ENCODE measurements around the gene TMED8.
"Not testable (repeated sequence)": the region's sequence is repeated elsewhere in the genome, so short reads cannot be mapped to it uniquely, and the experiment has no call there.

The TMED8 gene

DNA sequence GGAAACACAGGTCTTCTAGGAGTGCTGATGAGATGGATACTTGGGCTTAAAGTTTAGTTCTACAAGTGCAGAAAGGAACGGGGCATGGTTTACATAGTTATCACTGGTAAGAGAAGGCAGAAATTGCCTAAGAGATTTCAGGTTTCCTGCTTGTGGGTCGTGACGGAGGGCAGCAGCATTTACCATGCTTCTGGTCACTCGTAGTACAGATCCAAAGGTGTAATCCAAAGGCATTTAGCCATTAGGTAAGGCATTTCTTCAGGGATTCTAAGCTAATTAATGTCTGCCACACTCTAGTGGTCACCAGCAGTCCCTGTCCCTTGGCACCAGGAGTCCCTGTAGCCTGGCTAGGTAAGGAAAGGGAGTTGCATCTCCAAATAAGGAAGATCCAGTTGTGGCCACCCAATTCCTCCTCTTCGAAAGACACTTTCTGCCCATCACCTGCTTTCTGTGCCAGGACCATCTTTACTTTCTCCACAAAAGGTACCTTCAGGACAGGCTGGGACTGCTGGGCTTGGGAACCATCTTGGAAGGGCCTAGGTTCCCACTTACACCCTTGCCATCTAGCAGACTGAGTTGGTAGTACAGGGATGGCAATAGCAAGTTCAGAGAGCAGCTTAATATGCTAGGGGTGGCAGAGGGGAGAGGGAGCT is 54.5 kb downstream of the TMED8 start:
- H3K4me3 ChIP-seq (ENCODE audit: low read depth, low read length) = no peak overlapping the region
- no peak overlapping the region for H3K23ac ChIP-seq (ENCODE audit: low read length)
- no CpG with 5 or more reads among the region's 5 CpGs for WGBS (ENCODE audit: extremely low coverage, insufficient coverage, insufficient read length)
- H3K14ac ChIP-seq (ENCODE audit: low read length) = no peak overlapping the region
- peaks cover 5% of the 10 kb centered on the region for H3K79me2 ChIP-seq (ENCODE audit: control insufficient read depth, insufficient read depth, low read length, poor library complexity)
- H3K9ac ChIP-seq (ENCODE audit: low read length) = no peak overlapping the region
- H2BK12ac ChIP-seq (ENCODE audit: low read length) = peak overlapping the region; percentile 58
- peak overlapping the region; percentile 41 for H3K18ac ChIP-seq (ENCODE audit: low read length)
- H4K8ac ChIP-seq (ENCODE audit: low read depth, low read length) = peak overlapping the region; percentile 17
- H3K4me2 ChIP-seq (ENCODE audit: low read length) = peak overlapping the region; percentile 14
- peak overlapping the region; percentile 22 for H3K27ac ChIP-seq (ENCODE audit: low read depth, low read length)
- H2AFZ ChIP-seq (ENCODE audit: insufficient read depth, low read length, poor library complexity) = no peak overlapping the region
- H4K91ac ChIP-seq (ENCODE audit: low read depth, low read length) = no peak overlapping the region
- H2BK5ac ChIP-seq (ENCODE audit: low read depth, low read length, poor library complexity) = no peak overlapping the region
- no peak for DNase-seq
- H2BK120ac ChIP-seq (ENCODE audit: insufficient read depth, low read length, poor library complexity) = no peak overlapping the region
- no peaks in the 10 kb centered on the region for H3K9me3 ChIP-seq (ENCODE audit: insufficient read depth, low read depth, low read length)
- peaks cover 8% of the 10 kb centered on the region for H3K79me1 ChIP-seq (ENCODE audit: low read length)
- H3K36me3 ChIP-seq (ENCODE audit: control insufficient read depth in 1 of 2, insufficient read depth in 2 of 2, low read length in 2 of 2) = no peaks in the 10 kb centered on the region
- no peak overlapping the region for H3K4ac ChIP-seq (ENCODE audit: low read depth, low read length)
- H2AK5ac ChIP-seq (ENCODE audit: low read length) = peak overlapping the region; percentile 59
- H4K12ac ChIP-seq (ENCODE audit: low read depth, low read length) = peak overlapping the region; percentile 54
- H3K4me1 ChIP-seq (ENCODE audit: control insufficient read depth in 1 of 2, insufficient read depth in 2 of 2, low read length in 2 of 2) = peaks cover 3 to 17% of the 10 kb centered on the region in 2 experiments
- H3K27me3 ChIP-seq (ENCODE audit: insufficient read depth, low read length) = no peaks in the 10 kb centered on the region

DNA sequence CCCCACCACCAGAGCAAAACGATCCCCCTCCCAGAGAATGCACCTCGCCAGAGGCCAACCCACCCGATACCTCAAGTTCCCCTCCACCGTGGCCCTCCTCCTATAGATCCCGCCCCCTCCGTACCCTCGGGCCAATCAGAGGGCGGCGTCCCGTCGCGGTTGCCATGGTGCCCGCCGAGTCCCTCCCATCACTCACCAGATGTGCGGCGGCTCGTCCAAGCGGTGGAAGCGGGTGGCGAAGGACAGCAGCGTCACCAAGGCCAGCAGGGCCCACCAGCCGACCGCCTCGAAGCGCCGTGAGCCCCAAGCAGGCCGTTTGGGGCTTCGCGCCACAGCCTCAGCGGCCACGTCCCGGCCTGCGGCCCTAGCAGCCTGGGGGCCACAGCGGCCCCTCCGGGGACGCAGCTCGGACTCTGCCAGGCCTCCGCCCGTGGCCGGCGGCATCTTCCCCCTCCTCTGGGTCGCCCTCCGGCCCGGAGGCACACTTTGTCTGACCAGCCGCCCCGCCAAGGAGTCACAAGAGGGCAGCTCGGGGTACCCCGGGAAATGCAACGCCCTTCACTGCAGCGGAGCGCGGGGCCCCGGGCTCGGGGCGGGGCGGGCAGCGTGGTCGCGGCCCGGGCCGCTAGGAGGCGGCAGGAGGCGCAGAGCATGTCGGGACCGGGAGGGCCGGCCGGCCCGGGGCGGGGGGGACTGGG is 56.5 kb downstream of the TMED8 start, which contains the start of gene POMT2:
Gene POMT2 (minus strand): TSS at position 646 of the 698 bp plus-strand sequence. CDS start 202 bp downstream, at position 444.
- Histone ChIP-seq H3K9me3 (ENCODE audit: insufficient read depth, low read depth, low read length) (no peaks in the 10 kb centered on the region), H2AK5ac (ENCODE audit: low read length) (peak within 1 kb of the TSS; percentile 66), H3K4me1 (ENCODE audit: control insufficient read depth in 1 of 2, insufficient read depth in 2 of 2, low read length in 2 of 2) (peaks cover 5 to 16% of the 10 kb centered on the region in 2 experiments), H3K4me2 (ENCODE audit: low read length) (peak within 1 kb of the TSS; percentile 92), H3K18ac (ENCODE audit: low read length) (peak within 1 kb of the TSS; percentile 99), H3K23ac (ENCODE audit: low read length) (no peak within 1 kb of the TSS), H4K12ac (ENCODE audit: low read depth, low read length) (peak within 1 kb of the TSS; percentile 99), H2AFZ (ENCODE audit: insufficient read depth, low read length, poor library complexity) (peak within 1 kb of the TSS; percentile 99), H4K91ac (ENCODE audit: low read depth, low read length) (peak within 1 kb of the TSS; percentile 97), H3K36me3 (ENCODE audit: control insufficient read depth in 1 of 2, insufficient read depth in 2 of 2, low read length in 2 of 2) (no peaks in the 10 kb centered on the region), H3K79me1 (ENCODE audit: low read length) (peaks cover 12% of the 10 kb centered on the region), H3K27ac (ENCODE audit: low read depth, low read length) (peak within 1 kb of the TSS; percentile 97), H3K14ac (ENCODE audit: low read length) (peak within 1 kb of the TSS; percentile 99), H3K79me2 (ENCODE audit: control insufficient read depth, insufficient read depth, low read length, poor library complexity) (peaks cover 5% of the 10 kb centered on the region), H3K4me3 (ENCODE audit: low read depth, low read length) (peak within 1 kb of the TSS; percentile 93), H3K27me3 (ENCODE audit: insufficient read depth, low read length) (no peaks in the 10 kb centered on the region), H3K9ac (ENCODE audit: low read length) (peak within 1 kb of the TSS; percentile 96), H3K4ac (ENCODE audit: low read depth, low read length) (peak within 1 kb of the TSS; percentile 67), H4K8ac (ENCODE audit: low read depth, low read length) (peak within 1 kb of the TSS; percentile 98), H2BK120ac (ENCODE audit: insufficient read depth, low read length, poor library complexity) (peak within 1 kb of the TSS; percentile 81), H2BK5ac (ENCODE audit: low read depth, low read length, poor library complexity) (peak within 1 kb of the TSS; percentile 98), H2BK12ac (ENCODE audit: low read length) (no peak within 1 kb of the TSS)
- WGBS (ENCODE audit: extremely low coverage, insufficient coverage, insufficient read length) = no CpG with 5 or more reads among the region's 69 CpGs
- peak; percentile 92 to 98 for DNase-seq

DNA sequence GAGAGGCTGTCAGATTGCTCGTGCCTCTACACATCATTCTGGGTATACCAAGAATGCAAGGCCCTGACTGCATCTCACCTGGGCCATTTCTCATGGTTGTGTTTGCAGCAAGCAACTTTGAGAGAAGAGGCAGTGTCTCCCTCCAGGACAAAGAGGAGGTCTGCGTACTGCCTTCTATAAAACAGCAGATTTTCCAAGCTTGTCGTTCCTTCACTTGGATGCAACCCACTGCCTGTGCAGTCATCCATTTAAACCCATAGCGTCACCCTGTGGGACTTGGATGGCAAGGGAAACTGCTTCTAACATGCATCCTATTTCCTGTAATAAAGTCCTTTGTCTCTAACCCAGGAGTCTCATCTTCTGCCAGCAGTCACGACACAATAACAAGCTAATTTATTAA is 57.5 kb downstream of the TMED8 start:
- H3K4me3 ChIP-seq (ENCODE audit: low read depth, low read length) = no peak overlapping the region
- H3K79me2 ChIP-seq (ENCODE audit: control insufficient read depth, insufficient read depth, low read length, poor library complexity) = peaks cover 9% of the 10 kb centered on the region
- no peak overlapping the region for H3K27ac ChIP-seq (ENCODE audit: low read depth, low read length)
- no peak overlapping the region for H3K4ac ChIP-seq (ENCODE audit: low read depth, low read length)
- H3K9ac ChIP-seq (ENCODE audit: low read length) = no peak overlapping the region
- H3K4me1 ChIP-seq (ENCODE audit: control insufficient read depth in 1 of 2, insufficient read depth in 2 of 2, low read length in 2 of 2) = peaks cover 14 to 17% of the 10 kb centered on the region in 2 experiments
- DNase-seq = no peak
- H2BK120ac ChIP-seq (ENCODE audit: insufficient read depth, low read length, poor library complexity) = no peak overlapping the region
- no peaks in the 10 kb centered on the region for H3K9me3 ChIP-seq (ENCODE audit: insufficient read depth, low read depth, low read length)
- no peak overlapping the region for H3K14ac ChIP-seq (ENCODE audit: low read length)
- H4K8ac ChIP-seq (ENCODE audit: low read depth, low read length) = no peak overlapping the region
- no peak overlapping the region for H2BK5ac ChIP-seq (ENCODE audit: low read depth, low read length, poor library complexity)
- no peak overlapping the region for H4K12ac ChIP-seq (ENCODE audit: low read depth, low read length)
- H3K4me2 ChIP-seq (ENCODE audit: low read length) = no peak overlapping the region
- no peak overlapping the region for H3K23ac ChIP-seq (ENCODE audit: low read length)
- peaks cover 21% of the 10 kb centered on the region for H3K79me1 ChIP-seq (ENCODE audit: low read length)
- no peak overlapping the region for H2AFZ ChIP-seq (ENCODE audit: insufficient read depth, low read length, poor library complexity)
- no CpG with 5 or more reads among the region's 5 CpGs for WGBS (ENCODE audit: extremely low coverage, insufficient coverage, insufficient read length)
- H3K27me3 ChIP-seq (ENCODE audit: insufficient read depth, low read length) = no peaks in the 10 kb centered on the region
- H2AK5ac ChIP-seq (ENCODE audit: low read length) = no peak overlapping the region
- H2BK12ac ChIP-seq (ENCODE audit: low read length) = no peak overlapping the region
- no peak overlapping the region for H3K18ac ChIP-seq (ENCODE audit: low read length)
- H4K91ac ChIP-seq (ENCODE audit: low read depth, low read length) = no peak overlapping the region
- no peaks in the 10 kb centered on the region for H3K36me3 ChIP-seq (ENCODE audit: control insufficient read depth in 1 of 2, insufficient read depth in 2 of 2, low read length in 2 of 2)

DNA sequence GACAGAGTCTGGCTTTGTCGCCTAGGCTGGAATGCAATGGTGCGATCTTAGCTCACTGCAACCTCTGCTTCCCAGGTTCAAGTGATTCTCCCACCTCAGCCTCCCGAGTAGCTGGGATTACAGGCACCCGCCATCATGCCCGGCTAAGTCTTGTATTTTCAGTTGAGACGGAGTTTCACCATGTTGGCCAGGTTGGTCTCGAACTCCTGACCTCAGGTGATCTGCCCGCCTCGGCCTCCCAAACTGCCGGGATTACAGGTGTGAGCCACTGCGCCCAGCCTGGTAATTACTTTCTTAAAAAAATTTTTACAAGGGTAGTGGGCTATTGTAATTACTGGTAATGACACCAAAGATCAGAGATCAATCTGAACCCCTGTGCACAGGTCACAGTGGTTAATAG is 58.1 kb downstream of the TMED8 start:
- H3K9ac ChIP-seq (ENCODE audit: low read length); H2BK120ac ChIP-seq (ENCODE audit: insufficient read depth, low read length, poor library complexity); H4K12ac ChIP-seq (ENCODE audit: low read depth, low read length); H3K14ac ChIP-seq (ENCODE audit: low read length); H3K36me3 ChIP-seq (ENCODE audit: control insufficient read depth in 1 of 2, insufficient read depth in 2 of 2, low read length in 2 of 2); H3K4me3 ChIP-seq (ENCODE audit: low read depth, low read length); H4K8ac ChIP-seq (ENCODE audit: low read depth, low read length); H3K23ac ChIP-seq (ENCODE audit: low read length); H2BK5ac ChIP-seq (ENCODE audit: low read depth, low read length, poor library complexity); H2AFZ ChIP-seq (ENCODE audit: insufficient read depth, low read length, poor library complexity); H3K18ac ChIP-seq (ENCODE audit: low read length); H4K91ac ChIP-seq (ENCODE audit: low read depth, low read length); H3K79me2 ChIP-seq (ENCODE audit: control insufficient read depth, insufficient read depth, low read length, poor library complexity); H3K4me2 ChIP-seq (ENCODE audit: low read length); H3K27ac ChIP-seq (ENCODE audit: low read depth, low read length); H3K9me3 ChIP-seq (ENCODE audit: insufficient read depth, low read depth, low read length); H2AK5ac ChIP-seq (ENCODE audit: low read length); H2BK12ac ChIP-seq (ENCODE audit: low read length); DNase-seq; H3K27me3 ChIP-seq (ENCODE audit: insufficient read depth, low read length); H3K4ac ChIP-seq (ENCODE audit: low read depth, low read length): not testable (repeated sequence)
- Histone ChIP-seq H3K79me1 (ENCODE audit: low read length) (peaks cover 25% of the 10 kb centered on the region), H3K4me1 (ENCODE audit: control insufficient read depth in 1 of 2, insufficient read depth in 2 of 2, low read length in 2 of 2) (peaks cover 18 to 23% of the 10 kb centered on the region in 2 experiments)
- WGBS (ENCODE audit: extremely low coverage, insufficient coverage, insufficient read length) = no CpG with 5 or more reads among the region's 11 CpGs

Data from trophoblast cell (in vitro differentiated cells and primary cell).